Measurements from ENCODE around the gene MAN1C1. TPM values are rescaled to one million over a fixed set of nuclear protein-coding genes. Genes with fewer than 3 reads are reported as not detected.
"Not testable (repeated sequence)": the region's sequence is repeated elsewhere in the genome, so short reads cannot be mapped to it uniquely, and the experiment has no call there.

Gene MAN1C1
- total RNA-seq, 2 experiments from 2014 or later = 3.7 to 4.4 TPM

DNA sequence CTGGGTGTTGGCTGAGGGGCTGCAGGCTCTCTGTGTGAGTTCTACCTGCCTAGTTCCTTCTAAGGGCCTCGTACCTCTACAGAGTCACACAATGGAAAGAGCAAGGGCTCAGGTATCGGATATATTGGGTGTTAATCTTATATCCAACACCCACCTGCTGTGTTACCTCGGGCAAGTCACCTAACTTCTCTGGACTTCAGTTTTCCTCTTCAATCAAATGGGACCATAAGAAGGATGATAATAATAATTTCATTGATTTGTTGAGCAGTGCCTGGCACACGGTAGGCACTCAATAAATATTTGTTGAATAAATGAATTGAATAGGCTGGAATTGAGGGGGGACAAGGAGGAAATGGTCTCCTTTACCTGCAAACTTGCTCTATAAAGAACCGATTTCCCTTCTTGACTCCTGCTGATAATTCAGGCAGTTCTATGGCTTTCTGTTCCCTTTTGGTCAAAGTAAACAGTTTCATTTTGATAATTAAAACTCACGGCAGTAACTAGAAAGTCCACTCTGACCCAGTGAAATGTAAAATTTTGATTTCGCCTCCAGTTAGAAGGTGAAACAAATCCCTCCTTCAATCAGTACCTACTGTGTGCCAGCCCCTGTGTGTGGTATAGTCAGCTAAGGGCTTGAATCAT, 16.5 kb upstream of the MAN1C1 start:
- ChIA-PET POLR2A (no interaction called here), CTCF (interaction anchor here (1.3 to 2.8 kb wide), 2 partner anchors 9 to 80 kb away, joined by 3 to 14 read pairs; no protein-coding TSS in a partner anchor)
- intact Hi-C loops (cut with micrococcal nuclease) = no loop called here
- DNase-seq = no peak
- ATAC-seq = no peak
- H3K9me3 Mint-ChIP-seq = no peaks in the 10 kb centered on the region
- TF ChIP-seq, protein P1, sequence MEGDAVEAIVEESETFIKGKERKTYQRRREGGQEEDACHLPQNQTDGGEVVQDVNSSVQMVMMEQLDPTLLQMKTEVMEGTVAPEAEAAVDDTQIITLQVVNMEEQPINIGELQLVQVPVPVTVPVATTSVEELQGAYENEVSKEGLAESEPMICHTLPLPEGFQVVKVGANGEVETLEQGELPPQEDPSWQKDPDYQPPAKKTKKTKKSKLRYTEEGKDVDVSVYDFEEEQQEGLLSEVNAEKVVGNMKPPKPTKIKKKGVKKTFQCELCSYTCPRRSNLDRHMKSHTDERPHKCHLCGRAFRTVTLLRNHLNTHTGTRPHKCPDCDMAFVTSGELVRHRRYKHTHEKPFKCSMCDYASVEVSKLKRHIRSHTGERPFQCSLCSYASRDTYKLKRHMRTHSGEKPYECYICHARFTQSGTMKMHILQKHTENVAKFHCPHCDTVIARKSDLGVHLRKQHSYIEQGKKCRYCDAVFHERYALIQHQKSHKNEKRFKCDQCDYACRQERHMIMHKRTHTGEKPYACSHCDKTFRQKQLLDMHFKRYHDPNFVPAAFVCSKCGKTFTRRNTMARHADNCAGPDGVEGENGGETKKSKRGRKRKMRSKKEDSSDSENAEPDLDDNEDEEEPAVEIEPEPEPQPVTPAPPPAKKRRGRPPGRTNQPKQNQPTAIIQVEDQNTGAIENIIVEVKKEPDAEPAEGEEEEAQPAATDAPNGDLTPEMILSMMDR (IDR thresholded peaks at IDR 0.05) = no peak
- no peak overlapping the region for H3K4me3 Mint-ChIP-seq
- H3K36me3 Mint-ChIP-seq (ENCODE audit: low read depth) = no peaks in the 10 kb centered on the region
- H3K27ac Mint-ChIP-seq = no peak overlapping the region
- H3K4me1 Mint-ChIP-seq (ENCODE audit: low read depth) = no peaks in the 10 kb centered on the region
- no peaks in the 10 kb centered on the region for H3K27me3 Mint-ChIP-seq

DNA sequence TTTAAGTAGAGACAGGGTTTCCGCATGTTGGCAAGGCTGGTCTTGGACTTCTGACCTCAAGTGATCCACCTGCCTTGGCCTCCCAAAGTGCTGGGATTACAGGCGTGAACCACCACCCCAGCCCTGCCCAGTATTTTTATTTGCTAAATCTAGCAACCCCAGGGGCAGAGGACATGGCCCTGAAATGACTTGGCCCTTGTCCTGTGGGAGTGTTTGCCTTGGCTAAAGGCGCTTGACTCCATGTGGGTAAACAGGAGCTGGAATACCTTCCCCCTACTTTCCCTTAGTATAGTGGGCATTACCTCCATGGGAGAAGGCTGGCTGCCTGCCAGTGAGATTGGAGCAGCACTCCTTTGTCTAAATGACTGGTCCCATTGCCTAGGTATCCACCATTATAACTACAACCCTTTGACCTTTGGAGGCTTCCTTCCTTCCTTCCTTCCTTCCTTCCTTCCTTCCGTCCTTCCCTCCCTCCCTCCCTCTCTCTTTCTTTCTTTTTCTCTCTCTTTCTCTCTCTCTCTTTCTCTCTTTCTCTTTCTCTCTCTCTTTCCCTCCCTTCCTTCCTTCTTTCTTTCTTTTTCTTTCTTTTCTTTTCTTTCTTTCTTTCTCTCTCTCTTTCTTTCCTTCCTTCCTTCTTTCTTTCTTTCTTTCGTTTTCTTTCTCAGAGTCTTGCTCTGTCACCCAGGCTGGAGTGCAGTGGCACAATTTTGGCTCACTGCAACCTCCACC, 15.5 kb upstream of the MAN1C1 start:
- H3K4me1 Mint-ChIP-seq (ENCODE audit: low read depth); POLR2A ChIA-PET; H3K9me3 Mint-ChIP-seq; H3K27ac Mint-ChIP-seq; intact Hi-C loops (cut with micrococcal nuclease); H3K27me3 Mint-ChIP-seq; CTCF ChIA-PET; H3K4me3 Mint-ChIP-seq; ATAC-seq; H3K36me3 Mint-ChIP-seq (ENCODE audit: low read depth); DNase-seq: not testable (repeated sequence)

DNA sequence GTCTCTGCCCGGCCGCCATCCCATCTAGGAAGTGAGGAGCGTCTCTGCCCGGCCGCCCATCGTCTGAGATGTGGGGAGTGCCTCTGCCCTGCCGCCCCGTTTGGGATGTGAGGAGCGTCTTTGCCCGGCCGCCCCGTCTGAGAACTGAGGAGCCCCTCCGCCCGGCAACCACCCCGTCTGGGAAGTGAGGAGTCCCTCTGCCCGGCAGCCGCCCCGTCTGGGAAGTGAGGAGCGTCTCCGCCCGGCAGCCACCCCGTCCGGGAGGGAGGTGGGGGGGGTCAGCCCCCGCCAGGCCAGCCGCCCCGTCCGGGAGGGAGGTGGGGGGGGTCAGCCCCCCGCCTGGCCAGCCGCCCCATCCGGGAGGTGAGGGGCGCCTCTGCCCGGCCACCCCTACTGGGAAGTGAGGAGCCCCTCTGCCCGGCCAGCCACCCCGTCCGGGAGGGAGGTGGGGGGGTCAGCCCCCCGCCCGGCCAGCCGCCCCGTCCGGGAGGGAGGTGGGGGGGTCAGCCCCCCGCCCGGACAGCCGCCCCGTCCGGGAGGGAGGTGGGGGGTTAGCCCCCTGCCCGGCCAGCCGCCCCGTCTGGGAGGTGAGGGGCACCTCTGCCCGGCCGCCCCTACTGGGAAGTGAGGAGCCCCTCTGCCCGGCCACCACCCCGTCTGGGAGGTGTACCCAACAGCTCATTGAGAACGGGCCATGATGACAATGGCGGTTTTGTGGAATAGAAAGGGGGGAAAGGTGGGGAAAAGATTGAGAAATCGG, 12.6 kb upstream of the MAN1C1 start:
- H3K4me3 Mint-ChIP-seq; H3K27ac Mint-ChIP-seq; POLR2A ChIA-PET; H3K36me3 Mint-ChIP-seq (ENCODE audit: low read depth); intact Hi-C loops (cut with micrococcal nuclease); H3K9me3 Mint-ChIP-seq; H3K27me3 Mint-ChIP-seq; ATAC-seq; H3K4me1 Mint-ChIP-seq (ENCODE audit: low read depth); DNase-seq: not testable (repeated sequence)
- CTCF ChIA-PET = interaction anchor here (0.9 kb wide), 1 partner anchor 30 kb away, joined by 3 read pairs; no protein-coding TSS in a partner anchor

DNA sequence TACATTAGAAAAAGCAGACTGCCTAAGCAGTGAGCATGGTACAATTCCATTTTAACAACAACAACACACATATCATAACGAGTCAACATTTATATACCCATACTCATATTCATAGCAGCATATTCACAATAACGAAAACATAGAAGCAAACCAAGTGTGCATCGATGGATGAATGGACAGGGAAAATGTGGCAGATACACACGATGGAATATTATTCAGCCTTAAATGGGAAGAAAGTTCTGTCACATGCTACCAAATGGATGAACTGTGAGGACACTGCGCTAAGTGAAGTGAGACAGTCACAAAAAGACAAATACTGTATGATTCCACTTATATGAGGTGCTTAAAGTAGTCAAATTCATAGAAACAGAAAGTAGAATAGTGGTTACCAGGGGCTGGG, 9.5 kb upstream of the MAN1C1 start:
- TF ChIP-seq, protein P1 (IDR thresholded peaks at IDR 0.05) = no peak
- ChIA-PET CTCF (interaction anchor here (0.7 to 2.8 kb wide), 4 partner anchors 36 to 203 kb away, joined by 3 to 16 read pairs (median 6); no protein-coding TSS in a partner anchor), POLR2A (interaction anchor here (0.6 to 1.0 kb wide), 2 partner anchors 10 to 90 kb away, joined by 3 read pairs; no protein-coding TSS in a partner anchor)
- intact Hi-C loops (cut with micrococcal nuclease) = loop anchor here (5.0 kb wide), 1 partner anchor 190 kb away; no protein-coding TSS in a partner anchor
- Mint-ChIP-seq H3K27ac (no peak overlapping the region), H3K27me3 (peaks cover 10% of the 10 kb centered on the region), H3K4me3 (no peak overlapping the region), H3K4me1 (ENCODE audit: low read depth) (peaks cover 16% of the 10 kb centered on the region), H3K9me3 (no peaks in the 10 kb centered on the region), H3K36me3 (ENCODE audit: low read depth) (no peaks in the 10 kb centered on the region)
- DNase-seq (no peak), ATAC-seq (no peak)

DNA sequence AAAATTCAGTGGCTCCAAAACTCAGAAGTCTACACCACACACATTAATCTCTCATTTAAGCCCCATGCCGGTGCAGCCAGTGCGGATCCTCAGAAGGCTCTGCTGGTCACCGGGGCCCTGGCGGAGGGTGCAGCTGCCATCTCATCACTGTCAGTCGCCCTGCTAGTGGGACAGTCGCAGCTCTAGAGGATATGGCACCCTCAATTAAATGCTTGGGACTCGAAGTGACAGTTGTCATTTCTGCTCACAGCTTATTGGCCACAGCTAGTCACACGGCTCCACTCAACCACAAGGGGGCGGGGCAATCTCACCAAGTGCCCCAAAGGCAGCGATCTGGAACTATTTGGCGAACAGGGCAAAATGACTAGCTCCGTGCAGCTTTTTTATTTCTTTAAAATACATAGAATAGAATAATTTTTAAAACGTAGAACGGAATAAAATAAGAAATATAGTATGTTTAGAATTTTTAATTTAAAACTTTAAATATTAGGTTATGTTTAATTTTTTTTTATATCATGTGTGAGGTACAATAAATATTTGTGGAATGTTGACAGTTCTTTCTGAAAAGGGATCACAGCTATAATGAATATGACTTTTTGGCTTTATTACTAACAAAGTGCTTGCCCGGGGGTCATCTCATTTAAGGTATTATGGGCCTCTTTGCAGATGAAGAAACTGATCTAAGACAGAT, 8.0 kb upstream of the MAN1C1 start:
- H3K9me3 Mint-ChIP-seq = no peaks in the 10 kb centered on the region
- TF ChIP-seq, protein P1 (IDR thresholded peaks at IDR 0.05) = peak; percentile 28
- no peak overlapping the region for H3K4me3 Mint-ChIP-seq
- intact Hi-C loops (cut with micrococcal nuclease) = loop anchor here (5.0 kb wide), 1 partner anchor 189 kb away; no protein-coding TSS in a partner anchor
- CTCF ChIA-PET = interaction anchor here (0.8 to 3.1 kb wide), 30 partner anchors 9 to 1889 kb away, joined by 3 to 25 read pairs (median 6); partner anchors contain the start of gene PAFAH2
- no peak overlapping the region for H3K27ac Mint-ChIP-seq
- peaks cover 16% of the 10 kb centered on the region for H3K27me3 Mint-ChIP-seq
- DNase-seq (peak; percentile 97), ATAC-seq (peak; percentile 98)
- peaks cover 16% of the 10 kb centered on the region for H3K4me1 Mint-ChIP-seq (ENCODE audit: low read depth)
- H3K36me3 Mint-ChIP-seq (ENCODE audit: low read depth) = no peaks in the 10 kb centered on the region
- POLR2A ChIA-PET = interaction anchor here (0.7 to 1.2 kb wide), 2 partner anchors 10 kb away, joined by 3 read pairs; no protein-coding TSS in a partner anchor
